ENCODE data around the gene CACNB4. TPM values are rescaled to one million over a fixed set of nuclear protein-coding genes. Genes with fewer than 3 reads are reported as not detected.

CACNB4 gene
- total RNA-seq, 1 experiment from 2014 or later = 2.0 TPM

- TF ChIP-seq ZFX (IDR thresholded peaks at IDR 0.05) = no peak
- no peak for TF ChIP-seq EZH2phosphoT487 (IDR thresholded peaks at IDR 0.05; ENCODE audit: borderline replicate concordance)
- no peak for TF ChIP-seq REST (IDR thresholded peaks at IDR 0.05; ENCODE audit: low read depth)
- no peak for TF ChIP-seq ATF3 (IDR thresholded peaks at IDR 0.05)
- no peak for TF ChIP-seq RAD21 (IDR thresholded peaks at IDR 0.05; ENCODE audit: low read depth)
- no peak for TF ChIP-seq SRF (IDR thresholded peaks at IDR 0.05; ENCODE audit: low read depth)
- no peak for TF ChIP-seq EGR1 (IDR thresholded peaks at IDR 0.05; ENCODE audit: low read depth)
- TF ChIP-seq CTCF (IDR thresholded peaks at IDR 0.05 in 2 of 3, conservative IDR thresholded peaks at IDR 0.05 in 1 of 3; ENCODE audit: borderline replicate concordance in 1 of 3, insufficient read depth in 1 of 3, low read depth in 2 of 3, low read length in 2 of 3) = no peak
- TF ChIP-seq FOSL1 (IDR thresholded peaks at IDR 0.05; ENCODE audit: low read depth) = no peak
- TF ChIP-seq EZH2 (IDR thresholded peaks at IDR 0.05) = no peak
- CTCF ChIA-PET = no interaction called here
- Histone ChIP-seq H3K36me3 (ENCODE audit: control insufficient read depth in 1 of 2, insufficient read depth in 2 of 2, low read length in 2 of 2) (no peaks in the 10 kb centered on the region), H4K20me1 (ENCODE audit: insufficient read depth) (no peaks in the 10 kb centered on the region), H3K79me2 (ENCODE audit: insufficient read depth, low read length) (no peaks in the 10 kb centered on the region), H2AFZ (ENCODE audit: low read depth, low read length, poor library complexity, severe bottlenecking) (no peak overlapping the region), H3K9ac (ENCODE audit: low read length) (no peak overlapping the region), H3K27me3 (ENCODE audit: insufficient read depth, low read length) (no peaks in the 10 kb centered on the region), H3K9me3 (ENCODE audit: control insufficient read depth in 1 of 2, insufficient read depth in 1 of 2, low read depth in 1 of 2, low read length in 2 of 2) (no peaks in the 10 kb centered on the region), H3K27ac (ENCODE audit: low read depth, low read length) (no peak overlapping the region), H3K4me2 (ENCODE audit: low read length) (no peak overlapping the region), H3K4me1 (ENCODE audit: control insufficient read depth in 1 of 2, insufficient read depth in 2 of 2, low read length in 2 of 2) (no peaks in the 10 kb centered on the region), H3K4me3 (replicated peaks in 1 of 2; ENCODE audit: low read depth in 1 of 2, low read length in 2 of 2) (no peak overlapping the region), H3K9me2 (ENCODE audit: insufficient read depth) (no peaks in the 10 kb centered on the region)
- intact Hi-C loops (cut with micrococcal nuclease) = no loop called here
- DNase-seq (ENCODE audit: low read depth, low spot score) (no peak), ATAC-seq (no peak)
- RAD21 ChIA-PET (ENCODE audit: low non-redundant PET in 1 of 2, low total read pairs in 2 of 2, uncharacterized antibody in 2 of 2, unreplicated experiment in 2 of 2) = no interaction called here
- POLR2A ChIA-PET = no interaction called here
- BruUV-seq (replicated peaks) = no TSS peak
Measured at GRCh38 chr2:151849413-151850010, 249.3 kb downstream of the CACNB4 start.

Data from HCT116 (cell line).